GM19025 (cell line): ENCODE data around the gene PHLDB1.
"Not testable (repeated sequence)": the region's sequence is repeated elsewhere in the genome, so short reads cannot be mapped to it uniquely, and the experiment has no call there.

Experiments used
- ATAC-seq: cut with Tn5 transposase; IDR thresholded peaks from one replicate; pipeline ENCODE4 v1.9.1; 2021; ENCODE audit warnings: mild to moderate bottlenecking, low read depth, moderate library complexity; ENCODE audit not compliant: unreplicated experiment

Gene PHLDB1

GRCh38 chr11:118605116-118605867, 2.1 kb upstream of the PHLDB1 start:
- ATAC-seq = no peak

- ATAC-seq = no peak
These were observed 1.1 kb upstream of the PHLDB1 start for GRCh38 chr11:118606157-118606843.

- ATAC-seq = no peak
These were observed 579 bp upstream of the PHLDB1 start for GRCh38 chr11:118606844-118607228.

- ATAC-seq = no peak
These were observed 1.2 kb downstream of the PHLDB1 start for GRCh38 chr11:118608360-118609227.

DNA sequence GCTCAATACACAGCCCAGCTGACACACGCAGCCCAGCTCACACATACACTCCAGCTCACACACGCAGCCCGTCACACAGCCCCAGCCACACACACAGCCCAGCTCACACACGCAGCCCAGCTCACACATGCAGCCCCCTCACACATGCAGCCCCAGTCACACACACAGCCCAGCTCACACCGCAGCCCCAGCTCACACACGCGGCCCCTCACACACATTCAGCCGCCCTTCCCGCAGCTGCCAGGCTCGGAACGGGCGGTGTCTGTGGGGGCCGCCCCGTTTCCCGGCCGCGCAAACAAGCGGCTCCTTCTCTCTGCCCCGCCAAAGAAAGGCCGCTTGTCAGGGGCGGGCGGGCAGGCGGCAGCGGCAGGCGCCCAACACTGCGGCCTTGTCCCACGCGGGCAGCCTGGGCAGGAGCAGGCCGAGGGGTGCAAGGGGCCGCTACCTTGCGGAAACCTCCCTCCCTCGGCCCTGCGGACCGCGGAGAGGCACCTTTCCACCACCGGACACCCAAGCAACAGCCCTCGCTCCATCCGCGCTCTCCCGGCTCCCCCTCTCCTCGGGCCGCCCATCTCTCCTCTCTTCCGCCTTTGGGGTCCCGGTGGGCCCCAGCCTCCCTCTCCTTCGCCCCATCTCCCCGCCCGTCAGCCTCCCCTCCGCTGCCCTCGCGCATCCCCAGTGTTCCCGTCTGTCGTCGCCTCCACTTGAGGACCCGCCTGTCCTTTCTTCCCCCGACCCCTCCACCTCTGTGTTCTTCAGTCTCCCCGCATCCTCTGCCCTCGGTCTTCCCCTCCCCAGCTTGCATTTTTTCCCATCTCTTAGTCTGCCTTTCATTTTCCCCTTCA, 2.2 kb downstream of the PHLDB1 start:
- no peak for ATAC-seq

DNA sequence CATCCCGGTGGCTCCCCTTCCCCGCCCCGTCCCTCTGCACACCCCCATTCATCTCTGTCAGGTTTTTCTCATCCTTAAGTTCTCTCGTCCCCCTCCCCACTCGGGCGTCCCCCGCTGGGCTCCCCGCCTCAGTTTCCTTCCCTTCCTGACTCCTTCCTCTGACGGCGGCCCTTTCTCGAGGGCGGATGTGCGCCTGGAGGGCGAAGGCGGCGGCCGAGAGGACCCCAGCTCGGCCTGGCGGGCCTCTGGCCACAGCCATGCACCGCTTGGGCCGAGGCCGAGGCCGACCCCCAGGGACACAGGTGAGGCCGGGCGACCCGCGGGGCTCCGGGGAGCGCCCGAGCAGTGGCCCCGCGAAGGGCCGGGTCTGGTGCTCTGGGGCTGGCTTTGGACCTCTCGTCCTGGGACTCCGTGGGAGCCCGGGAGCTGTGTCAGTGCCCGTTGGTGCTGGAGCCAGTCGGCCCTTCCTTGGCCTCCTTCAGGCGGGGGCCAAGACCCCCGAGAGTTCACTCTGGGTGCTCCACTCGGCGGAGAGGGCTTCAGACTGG, 2.9 kb downstream of the PHLDB1 start:
- ATAC-seq = no peak

DNA sequence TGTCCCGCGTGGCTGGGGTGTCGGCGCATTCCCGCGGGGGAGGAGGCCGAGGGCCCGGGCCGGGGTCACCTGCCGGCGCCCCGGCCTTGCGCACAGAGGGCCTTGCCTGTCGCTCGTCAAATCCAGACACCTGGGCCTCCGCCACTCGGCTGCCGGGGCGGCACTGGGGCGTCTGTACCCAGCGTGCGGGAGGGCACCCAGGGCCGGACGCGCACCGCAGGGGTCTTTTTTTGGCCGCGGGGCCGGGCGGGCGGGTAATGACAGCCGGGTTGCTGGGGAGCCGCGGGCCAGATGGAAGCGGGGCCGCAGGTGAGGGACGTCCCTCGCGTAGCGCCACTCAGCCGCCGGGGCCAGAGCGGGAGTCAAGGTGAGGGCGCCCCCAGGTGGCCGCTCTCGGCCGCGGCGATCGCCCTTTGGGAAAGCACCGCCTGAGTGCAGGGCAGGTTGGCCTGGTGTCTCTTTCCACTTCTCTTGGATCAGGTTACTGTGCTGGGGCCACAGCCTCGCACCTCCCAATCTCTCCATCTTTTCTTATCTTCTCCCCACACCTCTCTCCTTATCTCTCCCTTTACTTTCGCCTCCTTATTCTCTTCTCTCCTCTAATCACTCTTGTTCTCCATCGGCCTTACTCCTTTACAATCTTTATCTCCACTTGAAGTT, 3.5 kb downstream of the PHLDB1 start:
- peak; percentile 41 for ATAC-seq

DNA sequence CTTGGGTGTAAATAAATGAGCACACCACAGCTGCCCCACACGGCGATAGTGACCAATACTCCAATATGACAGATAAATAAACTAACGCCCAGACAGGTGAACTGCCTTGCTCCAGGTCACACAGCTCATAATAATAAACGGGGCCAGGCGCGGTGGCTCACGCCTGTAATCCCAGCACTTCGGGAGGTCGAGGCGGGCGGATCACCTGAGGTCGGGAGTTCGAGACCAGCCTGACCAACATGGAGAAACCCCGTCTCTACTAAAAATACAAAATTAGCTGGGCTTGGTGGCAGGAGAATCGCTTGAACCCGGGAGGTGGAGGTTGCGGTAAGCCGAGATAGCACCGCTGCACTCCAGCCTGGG, 4.0 kb downstream of the PHLDB1 start:
- not testable (repeated sequence) for ATAC-seq

DNA sequence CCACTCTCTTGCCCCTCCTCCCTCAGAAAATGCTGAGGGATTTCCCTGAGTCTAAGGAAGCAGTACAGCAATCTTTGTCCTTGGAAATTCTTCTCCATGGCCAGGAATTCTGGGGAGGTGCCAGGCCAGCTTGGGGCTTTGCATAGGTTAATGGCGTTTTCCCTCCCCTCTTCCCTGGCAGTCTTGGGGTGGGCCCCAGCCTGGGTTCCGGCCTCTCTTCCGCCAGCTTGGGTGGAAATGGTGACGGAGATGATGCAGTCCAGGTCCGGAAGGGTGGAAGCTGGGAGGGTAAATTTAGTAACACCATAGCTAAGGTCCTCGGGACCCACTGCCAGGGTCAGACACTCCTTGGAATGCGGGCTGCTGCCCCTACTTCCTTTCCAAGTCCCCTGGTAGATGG, 5.0 kb downstream of the PHLDB1 start:
- ATAC-seq = no peak

DNA sequence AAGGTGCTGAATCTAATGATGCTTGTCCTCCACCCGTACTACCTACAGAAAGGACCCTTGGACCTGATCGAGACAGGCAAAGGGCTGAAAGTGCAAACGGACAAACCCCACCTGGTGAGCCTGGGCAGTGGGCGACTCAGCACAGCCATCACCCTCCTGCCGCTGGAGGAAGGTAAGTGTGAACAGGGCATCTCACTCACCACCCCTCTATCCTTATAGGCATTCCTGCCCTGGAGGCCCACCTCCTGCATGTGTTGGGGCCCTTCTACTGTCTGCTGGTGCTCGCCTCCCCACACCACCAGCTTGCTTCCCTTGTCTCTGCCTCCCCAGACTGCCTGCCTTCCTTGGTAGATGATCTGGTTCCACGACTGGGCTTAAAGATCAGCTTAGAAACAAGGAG, 7.1 kb downstream of the PHLDB1 start:
- ATAC-seq = no peak

DNA sequence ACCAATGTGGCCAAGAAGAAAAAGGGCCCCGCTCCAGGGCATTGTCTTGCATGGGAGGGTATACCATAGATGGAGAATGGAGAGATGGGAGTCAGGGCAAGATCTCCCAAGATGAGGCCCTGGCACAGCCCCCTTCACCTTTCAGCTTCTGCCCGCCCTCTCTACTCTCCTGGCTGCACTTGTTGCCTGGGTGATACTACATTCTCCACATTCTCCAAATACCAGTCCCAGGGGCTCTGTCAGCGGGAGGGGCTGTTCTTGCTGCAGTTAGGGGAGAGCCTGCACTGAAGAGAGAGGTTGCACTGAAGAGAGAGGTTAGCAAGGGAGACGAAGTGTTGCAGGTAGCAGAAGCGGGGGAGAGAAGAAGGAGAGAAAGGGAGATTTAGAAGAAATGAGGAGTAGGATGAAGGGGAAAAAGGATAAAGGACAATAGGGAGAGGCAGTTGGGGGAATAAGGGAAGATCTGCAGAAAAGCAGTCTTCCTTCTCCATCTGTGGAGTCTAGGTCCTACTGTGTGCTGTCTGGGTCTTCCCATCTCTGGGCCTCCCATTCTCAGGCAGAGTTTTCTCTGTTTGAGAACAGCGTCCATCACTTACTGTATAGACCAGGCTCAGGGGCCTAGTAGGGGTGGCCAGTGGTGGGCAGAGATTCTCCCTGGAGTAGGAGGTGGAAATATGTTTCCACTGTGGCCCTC, 8.0 kb downstream of the PHLDB1 start:
- ATAC-seq = no peak

GRCh38 chr11:118615976-118616371, 8.6 kb downstream of the PHLDB1 start:
- ATAC-seq = no peak

- ATAC-seq = no peak
These were observed 10.9 kb downstream of the PHLDB1 start for GRCh38 chr11:118618115-118618990.

DNA sequence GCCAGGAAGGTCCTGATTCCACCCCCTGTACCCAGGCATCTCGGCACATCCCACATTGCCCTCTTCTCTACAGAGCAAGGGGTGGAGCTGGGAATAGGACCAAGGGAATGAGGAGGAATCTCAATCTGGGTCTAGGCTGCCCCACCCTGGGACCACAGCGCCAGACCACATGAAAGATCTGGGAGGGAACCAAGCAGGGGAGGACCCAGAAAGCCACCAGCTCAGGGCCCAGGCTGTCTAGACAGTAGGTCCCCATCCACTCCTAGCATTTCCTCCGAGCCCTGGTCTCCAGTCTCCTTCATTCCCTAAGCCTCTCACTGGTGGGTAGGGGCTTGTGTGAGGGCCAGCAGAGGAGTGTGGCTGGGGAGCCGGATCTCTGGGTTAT, 11.6 kb downstream of the PHLDB1 start:
- ATAC-seq = no peak

DNA sequence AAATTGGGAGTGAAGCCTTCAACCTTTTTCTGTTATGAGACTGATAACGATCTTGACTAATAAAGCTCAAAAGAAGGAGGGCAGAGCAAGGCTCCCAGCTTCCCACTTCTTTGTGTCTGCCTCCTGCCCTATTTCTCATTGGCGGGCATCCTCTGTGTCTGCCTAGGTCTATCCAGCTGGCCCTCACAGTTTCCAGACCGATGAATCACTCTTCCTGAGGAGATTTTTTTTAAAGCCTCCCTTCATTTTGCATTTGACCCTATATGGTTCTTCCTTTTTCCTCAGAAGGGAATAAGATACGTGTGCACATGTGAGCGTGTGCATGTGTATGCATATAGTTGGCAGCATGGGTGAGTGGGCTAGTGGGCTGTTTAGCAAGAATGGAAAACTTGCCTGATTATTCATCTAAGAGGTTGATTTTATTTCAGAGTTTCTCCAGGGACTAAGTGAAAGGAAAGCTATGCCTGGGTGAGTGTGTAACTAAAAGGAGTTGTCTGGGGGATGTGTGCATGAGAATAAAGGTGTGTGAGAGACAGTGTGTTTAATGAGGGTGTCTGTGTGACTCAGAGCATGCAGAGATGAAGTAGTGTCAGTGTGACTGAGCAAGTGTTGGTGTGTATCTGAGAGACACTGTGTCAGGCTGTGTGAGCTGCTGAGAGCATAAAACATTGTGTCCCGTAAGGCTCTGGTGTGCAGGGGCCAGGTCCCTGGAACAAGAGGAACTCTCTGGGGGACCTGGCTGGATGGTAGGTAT, 12.2 kb downstream of the PHLDB1 start:
- ATAC-seq = no peak

DNA sequence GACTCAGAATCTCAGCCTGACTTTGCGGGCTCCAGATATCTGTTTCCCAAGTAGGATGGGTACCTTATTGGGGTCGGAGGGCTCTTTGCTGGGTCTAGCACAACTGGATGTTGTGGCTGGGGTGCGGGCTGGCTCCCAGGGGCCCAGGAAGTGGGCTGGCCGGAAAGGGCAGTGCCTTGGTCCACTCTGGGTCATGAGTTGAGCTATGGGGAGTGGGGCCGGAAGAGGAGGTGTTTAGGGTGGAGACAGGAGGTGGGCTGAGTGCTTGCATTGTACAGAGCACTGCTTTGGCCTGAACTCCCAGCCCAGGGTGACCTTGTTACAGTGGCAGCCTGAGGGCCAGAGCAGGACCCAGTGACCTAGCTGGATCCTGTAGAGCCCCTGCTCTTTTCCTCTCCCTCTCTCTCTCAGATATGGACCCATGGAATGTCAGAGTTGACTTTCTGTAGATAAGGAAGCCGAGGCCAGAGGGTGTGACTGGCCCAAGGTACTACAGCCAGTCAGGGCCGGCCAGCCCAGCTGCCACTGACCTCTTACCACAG, 13.2 kb downstream of the PHLDB1 start:
- no peak for ATAC-seq
